Activated CD4-positive, alpha-beta memory T cell treated with anti-CD3 and anti-CD28 coated beads, Interleukin-2, amount 10 ng/mL, durations not matched to agents 7 days and 5 days (primary cell): Measurements from ENCODE around the gene EIF4B. TPM values are rescaled to one million over a fixed set of nuclear protein-coding genes. Genes with fewer than 3 reads are reported as not detected.

ENCODE experiments used
- CTCF ChIA-PET: fragments of 350-600 bp; sonication (Branson Sonifier 250); formaldehyde crosslinking; loops from one replicate; lab custom pipeline; 2021; ENCODE audit warnings: antibody characterized with exemption, inconsistent platforms; lab: Charles Lee
- POLR2A ChIA-PET: fragments of 350-600 bp; sonication (Branson Sonifier 250); formaldehyde crosslinking; loops from one replicate; lab custom pipeline; 2021; ENCODE audit warnings: antibody characterized with exemption; lab: Charles Lee
- DNase-seq: peaks from one replicate; pipeline ENCODE4 v3.0.0-alpha.2; 2020
- H3K27ac Mint-ChIP-seq: one replicate; pipeline ENCODE4 v1.8.0; 2021; ENCODE audit warnings: mild to moderate bottlenecking, mixed read lengths
- H3K27me3 Mint-ChIP-seq: one replicate; pipeline ENCODE4 v1.8.0; 2021; ENCODE audit warnings: mixed read lengths
- H3K36me3 Mint-ChIP-seq: one replicate; pipeline ENCODE4 v1.8.0; 2021; ENCODE audit warnings: low read depth, mixed read lengths
- H3K4me1 Mint-ChIP-seq: one replicate; pipeline ENCODE4 v1.8.0; 2021; ENCODE audit warnings: mixed read lengths
- H3K4me3 Mint-ChIP-seq: one replicate; pipeline ENCODE4 v1.8.0; 2021; ENCODE audit warnings: mild to moderate bottlenecking, mixed read lengths
- H3K9me3 Mint-ChIP-seq: one replicate; pipeline ENCODE4 v1.8.0; 2021; ENCODE audit warnings: mixed read lengths
- total RNA-seq, 2 experiments: library from RNA; stranded (reverse); gene quantifications; one replicate each; pipeline ENCODE4 v1.2.3, GENCODE V29; 2021

EIF4B gene
- total RNA-seq, 2 experiments from 2014 or later: 303 to 311 TPM

- no peak overlapping the region for H3K27ac Mint-ChIP-seq
- CTCF ChIA-PET: interaction anchor here (0.6 to 2.4 kb wide), 2 partner anchors 28 to 48 kb away, joined by 3 to 7 read pairs; no protein-coding TSS in a partner anchor
- POLR2A ChIA-PET: interaction anchor here (1.7 kb wide), 1 partner anchor 32 kb away, joined by 5 read pairs; the partner anchor contains the start of gene SOAT2
Measured at GRCh38 chr12:53070877-53071492, 64.7 kb downstream of the EIF4B start.

GRCh38 chr12:53071591-53072551 lies 65.6 kb downstream of the EIF4B start:
- DNase-seq: no peak
- POLR2A ChIA-PET: interaction anchor here (1.2 to 1.7 kb wide), 2 partner anchors 27 to 31 kb away, joined by 3 to 5 read pairs; partner anchors contain the start of gene SOAT2
- Mint-ChIP-seq H3K36me3 (peaks cover 50% of the 10 kb centered on the region), H3K9me3 (no peaks in the 10 kb centered on the region), H3K4me3 (no peak overlapping the region), H3K27ac (no peak overlapping the region), H3K4me1 (peaks cover 5% of the 10 kb centered on the region), H3K27me3 (no peaks in the 10 kb centered on the region)
- CTCF ChIA-PET: interaction anchor here (0.6 to 2.4 kb wide), 5 partner anchors 9 to 69 kb away, joined by 3 to 7 read pairs (median 3); no protein-coding TSS in a partner anchor

More at GRCh38 chr12:53070877-53071492, 64.7 kb downstream of the EIF4B start:
- Mint-ChIP-seq H3K4me1 (peaks cover 11% of the 10 kb centered on the region), H3K9me3 (no peaks in the 10 kb centered on the region), H3K27me3 (no peaks in the 10 kb centered on the region), H3K36me3 (peaks cover 52% of the 10 kb centered on the region), H3K4me3 (no peak overlapping the region)
- no peak for DNase-seq

- DNase-seq: no peak
- Mint-ChIP-seq H3K27me3 (no peaks in the 10 kb centered on the region), H3K27ac (no peak overlapping the region), H3K4me3 (no peak overlapping the region), H3K4me1 (peaks cover 23% of the 10 kb centered on the region), H3K36me3 (peaks cover 54% of the 10 kb centered on the region), H3K9me3 (no peaks in the 10 kb centered on the region)
- POLR2A ChIA-PET: interaction anchor here (1.1 to 1.8 kb wide), 4 partner anchors 10 to 29 kb away, joined by 3 to 4 read pairs (median 3); partner anchors contain the start of genes IGFBP6 and SOAT2
- CTCF ChIA-PET: interaction anchor here (0.6 kb wide), 1 partner anchor 19 kb away, joined by 3 read pairs; no protein-coding TSS in a partner anchor
Measured at GRCh38 chr12:53073881-53074280, 67.6 kb downstream of the EIF4B start.

GRCh38 chr12:53074283-53074998 lies 68.2 kb downstream of the EIF4B start:
- POLR2A ChIA-PET: interaction anchor here (1.2 to 1.8 kb wide), 2 partner anchors 18 to 23 kb away, joined by 3 to 4 read pairs; partner anchors contain the start of gene IGFBP6
- H3K27ac Mint-ChIP-seq: no peak overlapping the region
- CTCF ChIA-PET: no interaction called here

GRCh38 chr12:53074999-53075370 lies 68.7 kb downstream of the EIF4B start:
- Mint-ChIP-seq H3K4me1 (peaks cover 31% of the 10 kb centered on the region), H3K36me3 (peaks cover 54% of the 10 kb centered on the region), H3K27ac (no peak overlapping the region), H3K27me3 (no peaks in the 10 kb centered on the region), H3K9me3 (no peaks in the 10 kb centered on the region), H3K4me3 (no peak overlapping the region)
- ChIA-PET POLR2A (interaction anchor here (1.3 kb wide), 1 partner anchor 24 kb away, joined by 3 read pairs; no protein-coding TSS in a partner anchor), CTCF (interaction anchor here (1.4 to 8.3 kb wide), 2 partner anchors 8 to 24 kb away, joined by 7 to 82 read pairs; no protein-coding TSS in a partner anchor)
- no peak for DNase-seq

More at GRCh38 chr12:53074283-53074998, 68.2 kb downstream of the EIF4B start:
- Mint-ChIP-seq H3K36me3 (peaks cover 54% of the 10 kb centered on the region), H3K4me3 (no peak overlapping the region), H3K27me3 (no peaks in the 10 kb centered on the region), H3K9me3 (no peaks in the 10 kb centered on the region), H3K4me1 (peaks cover 26% of the 10 kb centered on the region)
- no peak for DNase-seq

GRCh38 chr12:53076461-53076860 lies 70.2 kb downstream of the EIF4B start:
- POLR2A ChIA-PET: interaction anchor here (1.3 kb wide), 1 partner anchor 14 kb away, joined by 3 read pairs; no protein-coding TSS in a partner anchor
- Mint-ChIP-seq H3K36me3 (peaks cover 45% of the 10 kb centered on the region), H3K4me3 (no peak overlapping the region), H3K4me1 (peaks cover 38% of the 10 kb centered on the region), H3K27me3 (no peaks in the 10 kb centered on the region), H3K9me3 (no peaks in the 10 kb centered on the region), H3K27ac (no peak overlapping the region)
- CTCF ChIA-PET: interaction anchor here (8.3 kb wide), 1 partner anchor 10 kb away, joined by 82 read pairs; no protein-coding TSS in a partner anchor
- no peak for DNase-seq

GRCh38 chr12:53077030-53077429 lies 70.8 kb downstream of the EIF4B start:
- Mint-ChIP-seq H3K27ac (peak overlapping the region; percentile 6), H3K4me3 (peak overlapping the region; percentile 86), H3K4me1 (peaks cover 38% of the 10 kb centered on the region), H3K9me3 (no peaks in the 10 kb centered on the region), H3K27me3 (no peaks in the 10 kb centered on the region), H3K36me3 (peaks cover 42% of the 10 kb centered on the region)
- ChIA-PET CTCF (interaction anchor here (0.6 to 8.3 kb wide), 4 partner anchors 10 to 23 kb away, joined by 4 to 82 read pairs (median 4); no protein-coding TSS in a partner anchor), POLR2A (interaction anchor here (0.8 to 1.3 kb wide), 2 partner anchors 14 to 17 kb away, joined by 3 read pairs; no protein-coding TSS in a partner anchor)
- DNase-seq: no peak

GRCh38 chr12:53078425-53079225 lies 72.4 kb downstream of the EIF4B start:
- Mint-ChIP-seq H3K36me3 (peaks cover 35% of the 10 kb centered on the region), H3K27me3 (no peaks in the 10 kb centered on the region), H3K9me3 (no peaks in the 10 kb centered on the region), H3K27ac (peak overlapping the region; percentile 83), H3K4me3 (peak overlapping the region; percentile 86), H3K4me1 (peaks cover 39% of the 10 kb centered on the region)
- no peak for DNase-seq
- CTCF ChIA-PET: interaction anchor here (1.0 to 8.3 kb wide), 12 partner anchors 12 to 243 kb away, joined by 3 to 82 read pairs (median 5); partner anchors contain the start of genes AAAS, EIF4B, IGFBP6 and SOAT2
- POLR2A ChIA-PET: interaction anchor here (0.7 to 3.8 kb wide), 14 partner anchors 9 to 130 kb away, joined by 3 to 34 read pairs (median 6); partner anchors contain the start of genes CSAD, EIF4B, IGFBP6 and SOAT2

GRCh38 chr12:53079226-53080117 lies 73.2 kb downstream of the EIF4B start, which contains the start of gene SPRYD3:
Gene SPRYD3 (minus strand): TSS chr12:53079390. CDS start chr12:53079333, 57 bp downstream.
- ChIA-PET CTCF (interaction anchor here (0.7 to 8.3 kb wide), 12 partner anchors 11 to 342 kb away, joined by 3 to 82 read pairs (median 5); partner anchors contain the start of genes AAAS, EIF4B, IGFBP6 and SOAT2), POLR2A (interaction anchor here (0.7 to 3.8 kb wide), 19 partner anchors 10 to 421 kb away, joined by 3 to 34 read pairs (median 6); partner anchors contain the start of genes CSAD, EIF4B, IGFBP6 and MYG1)
- H3K27me3 Mint-ChIP-seq: no peaks in the 10 kb centered on the region
- H3K4me3 Mint-ChIP-seq: peak within 1 kb of the TSS; percentile 86
- H3K36me3 Mint-ChIP-seq: peaks cover 26% of the 10 kb centered on the region
- DNase-seq: peak; percentile 98
- no peaks in the 10 kb centered on the region for H3K9me3 Mint-ChIP-seq
- H3K4me1 Mint-ChIP-seq: peaks cover 38% of the 10 kb centered on the region
- peak within 1 kb of the TSS; percentile 83 for H3K27ac Mint-ChIP-seq

GRCh38 chr12:53082637-53083175 lies 76.5 kb downstream of the EIF4B start:
- H3K36me3 Mint-ChIP-seq: no peaks in the 10 kb centered on the region
- H3K9me3 Mint-ChIP-seq: no peaks in the 10 kb centered on the region
- DNase-seq: no peak
- peaks cover 29% of the 10 kb centered on the region for H3K4me1 Mint-ChIP-seq
- POLR2A ChIA-PET: interaction anchor here (1.7 kb wide), 1 partner anchor 15 kb away, joined by 5 read pairs; the partner anchor contains the start of gene IGFBP6
- peaks cover 11% of the 10 kb centered on the region for H3K27me3 Mint-ChIP-seq
- no peak overlapping the region for H3K4me3 Mint-ChIP-seq
- CTCF ChIA-PET: interaction anchor here (0.9 to 8.3 kb wide), 2 partner anchors 16 to 21 kb away, joined by 3 to 82 read pairs; partner anchors contain the start of gene SOAT2
- H3K27ac Mint-ChIP-seq: no peak overlapping the region
